GM23338 (cell line): ENCODE results near the gene MFF. TPM values are rescaled to one million over a fixed set of nuclear protein-coding genes. Genes with fewer than 3 reads are reported as not detected.

ENCODE experiments used
- ATAC-seq: fragments of 200-7000 bp; cut with Tn5 transposase; 3 replicates; pipeline ENCODE4 v1.9.1; 2020
- DNase-seq: peaks from one replicate; pipeline ENCODE4 v3.0.0-alpha.2; 2015; ENCODE audit warnings: low spot score
- H2AFZ ChIP-seq: fragments of 200-600 bp; sonication (generic); 2 replicates; pipeline ENCODE4 v1.8.0; 2016; ENCODE audit warnings: antibody characterized with exemption, mild to moderate bottlenecking, moderate library complexity
- H3F3A ChIP-seq: fragments of 200-600 bp; sonication (generic); replicated peaks from 2 replicates; pipeline ENCODE4 v1.8.0; 2017; ENCODE audit warnings: antibody characterized with exemption, mixed run types, low read depth
- H3K27ac ChIP-seq: fragments of 200-600 bp; sonication (generic); 2 replicates; pipeline ENCODE4 v1.6.1; 2016; ENCODE audit warnings: low read depth
- H3K27me3 ChIP-seq: fragments of 200-600 bp; sonication (generic); 2 replicates; pipeline ENCODE4 v1.8.0; 2016; ENCODE audit warnings: mild to moderate bottlenecking, mixed run types, moderate library complexity; ENCODE audit not compliant: insufficient read depth
- H3K36me3 ChIP-seq: fragments of 200-600 bp; sonication (generic); 2 replicates; pipeline ENCODE4 v1.8.0; 2016; ENCODE audit warnings: mild to moderate bottlenecking; ENCODE audit not compliant: insufficient read depth
- H3K4me1 ChIP-seq: fragments of 200-600 bp; sonication (generic); 2 replicates; pipeline ENCODE4 v1.8.0; 2016; ENCODE audit warnings: mild to moderate bottlenecking, moderate library complexity; ENCODE audit not compliant: insufficient read depth
- H3K4me2 ChIP-seq: fragments of 200-600 bp; sonication (generic); 2 replicates; pipeline ENCODE4 v1.7.1; 2017; ENCODE audit warnings: mixed run types
- H3K4me3 ChIP-seq: fragments of 200-600 bp; sonication (generic); 2 replicates; pipeline ENCODE4 v1.6.1; 2016; ENCODE audit warnings: mixed run types
- H3K79me2 ChIP-seq: fragments of 200-600 bp; sonication (generic); replicated peaks from 2 replicates; pipeline ENCODE4 v1.8.0; 2017; ENCODE audit warnings: mild to moderate bottlenecking; ENCODE audit not compliant: insufficient read depth
- H3K9me2 ChIP-seq: fragments of 200-600 bp; sonication (generic); 2 replicates; pipeline ENCODE4 v1.8.0; 2017; ENCODE audit not compliant: insufficient read depth
- H4K20me1 ChIP-seq: fragments of 200-600 bp; sonication (generic); replicated peaks from 2 replicates; pipeline ENCODE4 v1.8.0; 2017; ENCODE audit warnings: mild to moderate bottlenecking; ENCODE audit not compliant: insufficient read depth
- H3K27ac Mint-ChIP-seq: 2 replicates; pipeline ENCODE4 v1.8.0; 2020; ENCODE audit warnings: inconsistent platforms, mild to moderate bottlenecking, moderate library complexity, mixed read lengths
- H3K27me3 Mint-ChIP-seq: 3 replicates; pipeline ENCODE4 v1.8.0; 2022; ENCODE audit warnings: low read depth, mild to moderate bottlenecking, moderate library complexity, mixed read lengths, inconsistent platforms; ENCODE audit not compliant: insufficient read depth, poor library complexity
- H3K36me3 Mint-ChIP-seq: 3 replicates; pipeline ENCODE4 v1.8.0; 2021; ENCODE audit warnings: low read depth, mild to moderate bottlenecking, inconsistent platforms, moderate library complexity, mixed read lengths
- H3K4me1 Mint-ChIP-seq: 3 replicates; pipeline ENCODE4 v1.8.0; 2020; ENCODE audit warnings: mild to moderate bottlenecking, inconsistent platforms, mixed read lengths
- H3K4me3 Mint-ChIP-seq: 3 replicates; pipeline ENCODE4 v1.8.0; 2021; ENCODE audit warnings: moderate library complexity, mild to moderate bottlenecking, inconsistent platforms, mixed read lengths
- H3K9me3 Mint-ChIP-seq: 3 replicates; pipeline ENCODE4 v1.8.0; 2020; ENCODE audit warnings: moderate library complexity, mild to moderate bottlenecking, inconsistent platforms, mixed read lengths
- CREB1 ChIP-seq: fragments of 250-450 bp; sonication (Bioruptor Pico); IDR thresholded peaks from 2 replicates; pipeline ENCODE4 v1.5.0; 2020; ENCODE audit warnings: low read depth, mild to moderate bottlenecking, moderate library complexity
- CTCF ChIP-seq, 2 experiments: fragments of 200-600 bp in 1 of 2; sonication (generic) in 1 of 2; conservative IDR thresholded peaks; 2 replicates each; pipeline versions ENCODE4 v1.5.1 to v1.6.1; 2016 to 2017; ENCODE audit warnings: antibody characterized with exemption in 2 of 2, low read depth in 2 of 2, mild to moderate bottlenecking in 2 of 2, moderate library complexity in 1 of 2
- EZH2 ChIP-seq: fragments of 200-600 bp; sonication (generic); IDR thresholded peaks from one replicate; pipeline ENCODE4 v1.8.0; 2017; ENCODE audit warnings: antibody characterized with exemption, mild to moderate bottlenecking, low read depth; ENCODE audit not compliant: unreplicated experiment
- EZH2phosphoT487 ChIP-seq: fragments of 200-600 bp; sonication (generic); IDR thresholded peaks from one replicate; pipeline ENCODE4 v1.8.1; 2018; ENCODE audit warnings: antibody characterized with exemption; ENCODE audit not compliant: unreplicated experiment
- JUNB ChIP-seq: IDR thresholded peaks from one replicate; pipeline ENCODE4 v1.6.1; 2016; ENCODE audit warnings: antibody characterized with exemption; ENCODE audit not compliant: unreplicated experiment
- NANOG ChIP-seq: IDR thresholded peaks from 2 replicates; pipeline ENCODE4 v1.6.1; 2016; ENCODE audit warnings: antibody characterized with exemption, borderline replicate concordance
- POLR2AphosphoS5 ChIP-seq: IDR thresholded peaks from 2 replicates; pipeline ENCODE4 v1.6.1; 2016; ENCODE audit warnings: antibody characterized with exemption, low read depth
- REST ChIP-seq: IDR thresholded peaks from one replicate; pipeline ENCODE4 v1.6.1; 2018; ENCODE audit warnings: antibody characterized with exemption; ENCODE audit not compliant: unreplicated experiment
- STAT1 ChIP-seq: IDR thresholded peaks from one replicate; pipeline ENCODE4 v1.6.1; 2016; ENCODE audit warnings: antibody characterized with exemption; ENCODE audit not compliant: unreplicated experiment
- ZNF114 ChIP-seq: fragments of 250-450 bp; sonication (Bioruptor Pico); IDR thresholded peaks from 2 replicates; pipeline ENCODE4 v1.5.0; 2020; ENCODE audit warnings: mild to moderate bottlenecking, moderate library complexity
- ZNF331 ChIP-seq: fragments of 250-450 bp; sonication (Bioruptor Pico); IDR thresholded peaks from 2 replicates; pipeline ENCODE4 v1.5.0; 2020; ENCODE audit warnings: low read depth, mild to moderate bottlenecking, moderate library complexity
- ZNF462 ChIP-seq: fragments of 250-450 bp; sonication (Bioruptor Pico); IDR thresholded peaks from 2 replicates; pipeline ENCODE4 v1.5.0; 2020; ENCODE audit warnings: mild to moderate bottlenecking, moderate library complexity
- polyA plus RNA-seq: library from polyadenylated mRNA; unstranded; fragments of >200 nt; fragmentation: Nextera tagmentation; extraction: Ambion mirVana; gene quantifications from 2 replicates; pipeline ENCODE4 v1.2.1, GENCODE V29; 2016
- total RNA-seq: library from RNA; depleted of rRNA; stranded (reverse); fragments of >200 nt; shearing (Covaris generic); gene quantifications from 2 replicates; pipeline ENCODE4 v1.2.3, GENCODE V29; 2014
- TF ChIP-seq, protein P1 (sequence below): IDR thresholded peaks from 2 replicates; pipeline ENCODE4 v1.6.1; 2016; ENCODE audit warnings: antibody characterized with exemption

The MFF gene
- total and polyA plus RNA-seq, 2 experiments from 2014 or later: 112 to 161 TPM

DNA sequence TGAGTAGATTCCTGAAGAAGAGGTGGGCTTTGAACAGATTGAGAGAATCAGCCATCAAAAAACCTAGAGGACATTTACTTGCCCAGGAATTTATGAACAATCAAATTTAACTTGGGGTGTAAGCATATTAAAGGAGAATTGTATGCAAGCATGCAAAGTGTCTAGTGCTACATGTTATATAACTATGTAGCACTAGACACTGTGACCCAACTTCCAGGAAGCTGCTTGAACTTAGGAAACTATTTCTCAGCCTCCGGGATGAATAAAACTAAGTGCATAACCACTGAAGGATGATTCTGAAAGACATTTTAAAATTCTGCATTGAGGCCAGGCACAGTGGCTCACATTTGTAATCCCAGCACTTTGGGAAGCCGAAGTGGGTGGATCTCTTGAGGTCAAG, 12.4 kb downstream of the MFF start:
- Mint-ChIP-seq H3K4me3 (no peak overlapping the region), H3K27ac (no peak overlapping the region), H3K36me3 (peaks cover 38% of the 10 kb centered on the region), H3K9me3 (no peaks in the 10 kb centered on the region), H3K4me1 (no peaks in the 10 kb centered on the region), H3K27me3 (no peaks in the 10 kb centered on the region)
- H3K4me3 ChIP-seq: no peak overlapping the region
- no peak overlapping the region for H3K4me2 ChIP-seq
- H3F3A ChIP-seq: no peaks in the 10 kb centered on the region
- no peaks in the 10 kb centered on the region for H3K4me1 ChIP-seq
- peaks cover 13% of the 10 kb centered on the region for H3K36me3 ChIP-seq
- no peak for ATAC-seq
- no peak overlapping the region for H3K27ac ChIP-seq
- no peaks in the 10 kb centered on the region for H3K9me2 ChIP-seq
- no peaks in the 10 kb centered on the region for H4K20me1 ChIP-seq
- TF ChIP-seq JUNB (no peak), ZNF114 (CRISPR knock-in tag) (no peak), STAT1 (no peak), EZH2phosphoT487 (no peak), POLR2AphosphoS5 (no peak), CTCF (conservative IDR thresholded peaks at IDR 0.05; ENCODE audit: low read depth in 2 of 2) (no peak), NANOG (no peak), CREB1 (CRISPR knock-in tag) (no peak), ZNF331 (CRISPR knock-in tag) (no peak), EZH2 (no peak), REST (no peak), ZNF462 (CRISPR knock-in tag) (no peak)
- TF ChIP-seq, protein P1, sequence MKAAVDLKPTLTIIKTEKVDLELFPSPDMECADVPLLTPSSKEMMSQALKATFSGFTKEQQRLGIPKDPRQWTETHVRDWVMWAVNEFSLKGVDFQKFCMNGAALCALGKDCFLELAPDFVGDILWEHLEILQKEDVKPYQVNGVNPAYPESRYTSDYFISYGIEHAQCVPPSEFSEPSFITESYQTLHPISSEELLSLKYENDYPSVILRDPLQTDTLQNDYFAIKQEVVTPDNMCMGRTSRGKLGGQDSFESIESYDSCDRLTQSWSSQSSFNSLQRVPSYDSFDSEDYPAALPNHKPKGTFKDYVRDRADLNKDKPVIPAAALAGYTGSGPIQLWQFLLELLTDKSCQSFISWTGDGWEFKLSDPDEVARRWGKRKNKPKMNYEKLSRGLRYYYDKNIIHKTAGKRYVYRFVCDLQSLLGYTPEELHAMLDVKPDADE: no peak
- H3K79me2 ChIP-seq: peaks cover 6% of the 10 kb centered on the region
- no peak for DNase-seq
- no peaks in the 10 kb centered on the region for H3K27me3 ChIP-seq
- no peak overlapping the region for H2AFZ ChIP-seq
